Lung (tissue), 12 donors: Measurements from ENCODE around the gene ARHGAP29. TPM values are rescaled to one million over a fixed set of nuclear protein-coding genes. Genes with fewer than 3 reads are reported as not detected.

ENCODE experiments used
- ATAC-seq: fragments of 200-7000 bp; cut with Tn5 transposase; one replicate; pipeline ENCODE4 v1.9.1; 2020; ENCODE audit warnings: moderate number of reproducible peaks; ENCODE audit not compliant: insufficient read depth, low FRiP score
- DNase-seq, 3 donors: peaks; one replicate each; pipeline ENCODE4 v3.0.0-alpha.2; 2013 to 2017
- H3K27ac ChIP-seq, 2 donors: one replicate each; pipeline ENCODE4 v1.5.1; 2013; ENCODE audit warnings: mild to moderate bottlenecking in 2 of 2, moderate library complexity in 2 of 2, control low read depth in 1 of 2, inconsistent platforms in 1 of 2, low read depth in 1 of 2, low read length in 1 of 2
- H3K27me3 ChIP-seq, 3 donors: one replicate each; pipeline ENCODE4 v1.5.1; 2013; ENCODE audit warnings: low read length in 2 of 3; ENCODE audit not compliant: control insufficient read depth in 3 of 3, insufficient read depth in 3 of 3
- H3K36me3 ChIP-seq, 4 donors: one replicate each; pipeline ENCODE4 v1.5.1; 2013; ENCODE audit warnings: low read length in 4 of 4, mild to moderate bottlenecking in 1 of 4, moderate library complexity in 1 of 4; ENCODE audit not compliant: control insufficient read depth in 4 of 4, insufficient read depth in 4 of 4
- H3K4me1 ChIP-seq, 5 donors: one replicate each; pipeline ENCODE4 v1.5.1; 2013; ENCODE audit warnings: low read length in 5 of 5, mild to moderate bottlenecking in 2 of 5, moderate library complexity in 1 of 5; ENCODE audit not compliant: control insufficient read depth in 5 of 5, insufficient read depth in 5 of 5
- H3K4me3 ChIP-seq: one replicate; pipeline ENCODE4 v1.5.1; 2013; ENCODE audit warnings: mild to moderate bottlenecking, control low read depth, moderate library complexity
- H3K9ac ChIP-seq, 2 donors: one replicate each; pipeline ENCODE4 v1.5.1; 2013; ENCODE audit warnings: low read length in 2 of 2, control low read depth in 1 of 2; ENCODE audit not compliant: insufficient read depth in 1 of 2
- H3K9me3 ChIP-seq, 4 donors: one replicate each; pipeline ENCODE4 v1.5.1; 2013; ENCODE audit warnings: low read length in 3 of 4, mild to moderate bottlenecking in 1 of 4, moderate library complexity in 1 of 4; ENCODE audit not compliant: control insufficient read depth in 4 of 4, insufficient read depth in 3 of 4
- WGBS, 2 donors: extraction: QIAGEN DNeasy Blood & Tissue Kit; methylation state at CpG; one replicate each; pipeline ENCODE4 v1.1.7; 2013; 5-methylcytosine and 5-hydroxymethylcytosine counted together
- polyA plus RNA-seq, 2 donors: library from polyadenylated mRNA; stranded (reverse); fragments of 200-250 nt; gene quantifications; one replicate each; pipeline ENCODE4 v1.2.1, GENCODE V29; 2013
- total RNA-seq, 2 donors: library from RNA; depleted of rRNA in 1 of 2; stranded (reverse); fragments of >200 nt in 1 of 2; gene quantifications; one replicate each; pipeline ENCODE4 v1.2.1, GENCODE V29; 2014 to 2021
- TF ChIP-seq, protein P1 (sequence below): IDR thresholded peaks from 2 replicates; pipeline ENCODE4 v1.5.1; 2012; ENCODE audit warnings: mild to moderate bottlenecking; ENCODE audit errors: control extremely low read depth, extremely low read depth
- donor health status: control.
- donor health status: control.
- donor health status: Bipolar disorder and iron deficiency.
- donor health status: healthy.
- donor health status: DM: yes; HTN: yes; CAD: no.

Gene ARHGAP29
- total and polyA plus RNA-seq, 4 donors, result 13.3 to 144 (median 30.4) TPM

- Histone ChIP-seq H3K9ac (no peak overlapping the region), H3K4me3 (no peak overlapping the region), H3K27ac (no peak overlapping the region), H3K4me1 (peaks cover 0 to 2% (median 0%) of the 10 kb centered on the region in 5 donors), H3K27me3 (no peaks in the 10 kb centered on the region), H3K36me3 (no peaks in the 10 kb centered on the region), H3K9me3 (no peaks in the 10 kb centered on the region)
- 74 to 81% methylated on average over 2 of the region's 2 CpGs for WGBS, 2 donors
- DNase-seq, result no peak
- TF ChIP-seq, protein P1, sequence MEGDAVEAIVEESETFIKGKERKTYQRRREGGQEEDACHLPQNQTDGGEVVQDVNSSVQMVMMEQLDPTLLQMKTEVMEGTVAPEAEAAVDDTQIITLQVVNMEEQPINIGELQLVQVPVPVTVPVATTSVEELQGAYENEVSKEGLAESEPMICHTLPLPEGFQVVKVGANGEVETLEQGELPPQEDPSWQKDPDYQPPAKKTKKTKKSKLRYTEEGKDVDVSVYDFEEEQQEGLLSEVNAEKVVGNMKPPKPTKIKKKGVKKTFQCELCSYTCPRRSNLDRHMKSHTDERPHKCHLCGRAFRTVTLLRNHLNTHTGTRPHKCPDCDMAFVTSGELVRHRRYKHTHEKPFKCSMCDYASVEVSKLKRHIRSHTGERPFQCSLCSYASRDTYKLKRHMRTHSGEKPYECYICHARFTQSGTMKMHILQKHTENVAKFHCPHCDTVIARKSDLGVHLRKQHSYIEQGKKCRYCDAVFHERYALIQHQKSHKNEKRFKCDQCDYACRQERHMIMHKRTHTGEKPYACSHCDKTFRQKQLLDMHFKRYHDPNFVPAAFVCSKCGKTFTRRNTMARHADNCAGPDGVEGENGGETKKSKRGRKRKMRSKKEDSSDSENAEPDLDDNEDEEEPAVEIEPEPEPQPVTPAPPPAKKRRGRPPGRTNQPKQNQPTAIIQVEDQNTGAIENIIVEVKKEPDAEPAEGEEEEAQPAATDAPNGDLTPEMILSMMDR, result no peak
- no peak for ATAC-seq
These were observed 37.2 kb upstream of the ARHGAP29 start for GRCh38 chr1:94274561-94274960.

DNA sequence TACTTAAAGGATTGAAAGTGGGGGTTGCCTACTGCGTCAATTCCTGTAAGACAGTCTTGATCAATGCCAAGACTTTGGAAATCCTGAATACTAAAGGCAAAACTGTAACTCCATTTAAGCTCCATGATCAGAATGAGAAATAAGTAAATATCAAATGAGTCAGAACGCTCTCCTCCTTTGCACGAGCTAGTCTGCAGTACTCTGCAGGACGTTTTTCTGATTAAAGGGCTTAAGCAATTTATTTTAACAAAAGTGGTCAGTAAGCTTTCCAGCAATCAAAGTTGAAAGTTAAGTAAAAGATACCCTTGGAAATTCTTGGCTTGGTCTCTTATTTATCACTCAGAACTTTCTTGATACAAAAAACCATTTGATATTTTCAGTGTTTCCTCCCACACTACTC, 35.7 kb upstream of the ARHGAP29 start:
- H3K9ac ChIP-seq, result no peak overlapping the region
- 73 to 79% methylated on average over 4 of the region's 4 CpGs for WGBS, 2 donors
- H3K4me1 ChIP-seq, result peaks cover 0 to 2% (median 0%) of the 10 kb centered on the region in 5 donors
- ATAC-seq, result no peak
- TF ChIP-seq, protein P1, result no peak
- no peaks in the 10 kb centered on the region for H3K9me3 ChIP-seq
- no peak overlapping the region for H3K27ac ChIP-seq
- no peaks in the 10 kb centered on the region for H3K36me3 ChIP-seq
- no peak overlapping the region for H3K4me3 ChIP-seq
- no peaks in the 10 kb centered on the region for H3K27me3 ChIP-seq
- no peak for DNase-seq

DNA sequence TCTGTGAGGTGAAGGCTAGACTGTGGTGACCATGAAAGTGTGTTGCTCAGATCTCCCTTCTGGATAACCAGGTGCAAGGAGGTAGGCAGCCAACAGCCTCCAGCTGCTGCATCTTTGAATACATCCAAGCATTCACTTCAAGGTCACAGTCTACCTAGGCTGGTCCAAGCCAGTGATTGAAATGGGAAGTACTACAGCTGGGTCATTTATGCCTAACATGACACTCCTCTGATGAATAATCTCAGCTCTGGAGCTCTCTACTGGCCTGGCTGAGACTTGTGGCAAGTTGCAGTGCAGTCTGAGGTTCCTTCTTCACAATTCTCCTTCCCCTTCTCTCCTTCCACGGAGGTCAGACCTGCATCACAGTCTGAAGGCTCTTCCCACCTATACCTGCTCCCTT, 35.0 kb upstream of the ARHGAP29 start:
- Histone ChIP-seq H3K4me1 (peaks cover 0 to 2% (median 0%) of the 10 kb centered on the region in 5 donors), H3K36me3 (no peaks in the 10 kb centered on the region), H3K9ac (no peak overlapping the region), H3K27me3 (no peaks in the 10 kb centered on the region), H3K9me3 (no peaks in the 10 kb centered on the region), H3K4me3 (no peak overlapping the region), H3K27ac (no peak overlapping the region)
- ATAC-seq, result no peak
- WGBS, 2 donors, result 40 to 55% methylated on average over 1 of the region's 1 CpG
- TF ChIP-seq, protein P1, result no peak
- DNase-seq, result no peak

DNA sequence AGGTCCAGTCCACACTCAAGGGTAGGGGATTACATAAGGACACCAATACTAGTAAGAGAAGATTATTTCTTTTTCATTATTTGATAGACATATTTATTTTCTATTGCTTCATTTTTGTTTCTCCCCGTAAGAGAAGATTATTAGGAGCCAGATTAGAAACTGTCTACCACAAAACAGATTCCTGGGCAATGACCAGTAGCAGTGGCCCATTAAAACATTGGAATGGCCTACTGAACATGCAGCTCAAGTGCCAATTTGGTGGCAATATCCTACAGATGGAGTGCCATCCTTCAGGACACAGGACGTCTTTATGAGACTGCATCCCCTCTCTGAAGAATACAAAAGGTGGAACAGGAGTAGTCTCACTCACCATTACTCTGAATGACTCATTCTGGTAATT, 34.0 kb upstream of the ARHGAP29 start:
- Histone ChIP-seq H3K9me3 (no peaks in the 10 kb centered on the region), H3K27me3 (no peaks in the 10 kb centered on the region), H3K27ac (no peak overlapping the region), H3K4me3 (no peak overlapping the region), H3K4me1 (peaks cover 0 to 2% (median 0%) of the 10 kb centered on the region in 5 donors), H3K36me3 (no peaks in the 10 kb centered on the region), H3K9ac (no peak overlapping the region)
- ATAC-seq, result no peak
- DNase-seq, result no peak
- WGBS, 2 donors, result 91 to 96% methylated on average over 2 of the region's 2 CpGs
- TF ChIP-seq, protein P1, result no peak
